GM12878 (cell line): Measurements from ENCODE around the gene MICAL3. TPM values are rescaled to one million over a fixed set of nuclear protein-coding genes. Genes with fewer than 3 reads are reported as not detected.
"Not testable (repeated sequence)": the region's sequence is repeated elsewhere in the genome, so short reads cannot be mapped to it uniquely, and the experiment has no call there.

Experiments
- ATAC-seq: fragments of 200-7000 bp; cut with Tn5 transposase; 3 replicates; pipeline ENCODE4 v1.9.1; 2020; ENCODE audit warnings: mild to moderate bottlenecking, moderate library complexity
- BruUV-seq: library from RNA; stranded (reverse); fragments of 400-500 nt; replicated peaks from 2 replicates; lab custom pipeline; 2021; lab: Mats Ljungman, UMichigan
- CTCF ChIA-PET: fragments of 300-600 bp; sonication (Branson Sonifier 250); formaldehyde crosslinking; extraction: SDS; loops from one replicate; lab custom pipeline; 2021; ENCODE audit warnings: inconsistent platforms; lab: Yijun Ruan, JAX
- POLR2A ChIA-PET: fragments of 350-600 bp; formaldehyde crosslinking; extraction: SDS; loops from one replicate; lab custom pipeline; 2021; ENCODE audit warnings: inconsistent platforms; lab: Charles Lee
- RAD21 ChIA-PET: fragments of 300-600 bp; sonication (Branson Sonifier 250); formaldehyde crosslinking; loops from one replicate; lab custom pipeline; 2023; ENCODE audit warnings: antibody characterized with exemption; ENCODE audit not compliant: unreplicated experiment; lab: Charles Lee
- SMC1A ChIA-PET: fragments of 300-600 bp; sonication (Branson Sonifier 250); formaldehyde crosslinking; loops from one replicate; lab custom pipeline; 2023; ENCODE audit not compliant: unreplicated experiment, uncharacterized antibody; lab: Charles Lee
- DNase-seq: peaks from one replicate; pipeline ENCODE4 v3.0.0-alpha.2; 2011; ENCODE audit warnings: low read depth, low spot score
- FAIRE-seq: peaks from 3 replicates; lab custom pipeline; 2011; peaks lifted over from hg19 to GRCh38; lab: Jason Lieb, UNC
- H2AFZ ChIP-seq: 2 replicates; pipeline ENCODE4 v1.6.0; 2011; ENCODE audit warnings: low read depth, low read length, control low read depth; ENCODE audit not compliant: control insufficient read depth
- H3K27ac ChIP-seq: 2 replicates; pipeline ENCODE4 v1.5.1; 2011; ENCODE audit warnings: control low read depth; ENCODE audit not compliant: control insufficient read depth, insufficient read depth
- H3K27me3 ChIP-seq, 2 experiments: replicated peaks in 1 of 2; 2 replicates each; pipeline versions ENCODE4 v1.6.0 to v1.6.1; 2011; ENCODE audit warnings: low read length in 1 of 2; ENCODE audit not compliant: control insufficient read depth in 2 of 2, insufficient read depth in 2 of 2
- H3K36me3 ChIP-seq, 2 experiments: 2 replicates each; pipeline ENCODE4 v1.5.1; 2011; ENCODE audit warnings: low read length in 1 of 2; ENCODE audit not compliant: control insufficient read depth in 2 of 2, insufficient read depth in 2 of 2
- H3K4me1 ChIP-seq: 2 replicates; pipeline ENCODE4 v1.6.1; 2011; ENCODE audit warnings: mild to moderate bottlenecking, low read length, moderate library complexity, mixed read lengths; ENCODE audit not compliant: control insufficient read depth, insufficient read depth
- H3K4me2 ChIP-seq: 2 replicates; pipeline ENCODE4 v1.6.0; 2011; ENCODE audit warnings: control low read depth; ENCODE audit not compliant: control insufficient read depth, insufficient read depth
- H3K4me3 ChIP-seq: fragments of 200-600 bp; sonication (generic); 2 replicates; pipeline ENCODE4 v1.5.1; 2016
- H3K79me2 ChIP-seq: 2 replicates; pipeline ENCODE4 v1.6.0; 2011; ENCODE audit warnings: low read length; ENCODE audit not compliant: control insufficient read depth, insufficient read depth
- H3K9ac ChIP-seq: 2 replicates; pipeline ENCODE4 v1.8.0; 2011; ENCODE audit warnings: low read length, control low read depth, mixed read lengths; ENCODE audit not compliant: control insufficient read depth, insufficient read depth
- H3K9me3 ChIP-seq: replicated peaks from 3 replicates; pipeline ENCODE4 v1.5.1; 2011; ENCODE audit warnings: mild to moderate bottlenecking, low read length; ENCODE audit not compliant: control insufficient read depth, insufficient read depth
- H4K20me1 ChIP-seq: 2 replicates; pipeline ENCODE4 v1.6.0; 2011; ENCODE audit not compliant: control insufficient read depth, insufficient read depth
- ESRRA ChIP-seq: IDR thresholded peaks from 2 replicates; pipeline ENCODE4 v1.6.1; 2012; ENCODE audit warnings: mild to moderate bottlenecking, low read length, improper control_type of control experiment
- HDGF ChIP-seq: fragments of 450-650 bp; IDR thresholded peaks from 2 replicates; pipeline ENCODE4 v1.6.1; 2016; ENCODE audit warnings: antibody characterized with exemption
- IRF4 ChIP-seq: IDR thresholded peaks from 2 replicates; pipeline ENCODE4 v1.6.1; 2011; ENCODE audit warnings: low read depth, low read length
- JUND ChIP-seq: IDR thresholded peaks from 2 replicates; pipeline ENCODE4 v1.6.1; 2012; ENCODE audit warnings: low read depth, mild to moderate bottlenecking, low read length, improper control_type of control experiment, moderate library complexity
- MAX ChIP-seq: IDR thresholded peaks from 2 replicates; pipeline ENCODE4 v1.6.1; 2012; ENCODE audit warnings: low read depth, low read length, improper control_type of control experiment
- MEF2B ChIP-seq: fragments of 450-650 bp; IDR thresholded peaks from 2 replicates; pipeline ENCODE4 v1.6.1; 2018; ENCODE audit warnings: mild to moderate bottlenecking, moderate library complexity; ENCODE audit not compliant: partially characterized antibody, poor library complexity, severe bottlenecking
- RAD21 ChIP-seq: IDR thresholded peaks from 2 replicates; pipeline ENCODE4 v1.6.1; 2011; ENCODE audit warnings: mild to moderate bottlenecking, low read depth, low read length, moderate library complexity; ENCODE audit not compliant: insufficient read depth
- SP1 ChIP-seq: IDR thresholded peaks from one replicate; pipeline ENCODE4 v1.6.1; 2011; ENCODE audit warnings: low read depth, low read length
- WGBS: methylation state at CpG from one replicate; pipeline ENCODE4 v1.1.6; 2016; ENCODE audit warnings: low lambda C conversion rate; ENCODE audit not compliant: insufficient replicate concordance, insufficient coverage; ENCODE audit errors: missing lambda C conversion rate; 5-methylcytosine and 5-hydroxymethylcytosine counted together
- in situ Hi-C: fragments of 300-500 bp; cut with MboI; formaldehyde crosslinking; loops from 9 replicates; pipeline ENCODE4 v1.14.3; 2018; ENCODE audit warnings: mixed read lengths
- intact Hi-C: fragments of 100-400 bp; cut with micrococcal nuclease; formaldehyde crosslinking; loops from one replicate; pipeline ENCODE4 v1.14.2; 2022; ENCODE audit not compliant: unreplicated experiment
- polyA plus RNA-seq, 11 experiments: library from polyadenylated mRNA; depleted of rRNA in 4 of 11; unstranded in 6 of 11; stranded (reverse) in 5 of 11; fragments of >200 nt; fragmentation: Nextera tagmentation in 4 of 11; fragmentation: Illumina TruSeq in 1 of 11; extraction: Ambion mirVana in 4 of 11; extraction: Trizol in 1 of 11; gene quantifications; 1 replicate in 1 of 11; 2 replicates in 10 of 11; pipeline versions ENCODE4 v1.2.1 to v1.2.3, GENCODE V29; 2011 to 2016; ENCODE audit warnings: inconsistent platforms in 2 of 11, missing spikeins in 2 of 11, low read depth in 1 of 11
- total RNA-seq, 4 experiments: library from RNA; depleted of rRNA in 3 of 4; stranded (reverse); fragments of >200 nt in 3 of 4; fragmentation: Illumina TruSeq in 1 of 4; extraction: Trizol in 1 of 4; gene quantifications; 2 replicates each; pipeline versions ENCODE4 v1.2.1 to v1.2.3, GENCODE V29; 2013 to 2021

The MICAL3 gene
- total and polyA plus RNA-seq, 10 of the 15 experiments (the other 5 are each of a cell fraction or from before 2014, with no cell fraction given): 2.6 to 92.2 (median 24.0) TPM

GRCh38 chr22:17764036-17764435, 260.3 kb downstream of the MICAL3 start:
- TF ChIP-seq IRF4: no peak
- TF ChIP-seq MAX: no peak
- no peak for TF ChIP-seq ESRRA
- no peak for TF ChIP-seq HDGF
- no peak for TF ChIP-seq MEF2B
- no peak for TF ChIP-seq SP1
- no peak for TF ChIP-seq RAD21
- TF ChIP-seq JUND: no peak
- TF ChIP-seq, all 136 proteins: peak for 0
- intact Hi-C loops (no loop called here), in situ Hi-C loops (no loop called here)
- Histone ChIP-seq H3K9ac (no peak overlapping the region), H4K20me1 (peaks cover 4% of the 10 kb centered on the region; the same call in 1 of the 2 replicates), H3K27me3 (no peaks in the 10 kb centered on the region), H3K4me2 (no peak overlapping the region), H3K79me2 (peaks cover 54% of the 10 kb centered on the region), H3K27ac (no peak overlapping the region), H3K9me3 (no peaks in the 10 kb centered on the region), H3K36me3 (no peaks in the 10 kb centered on the region; a peak in 1 of 4 replicates), H3K4me3 (no peak overlapping the region), H3K4me1 (peaks cover 14% of the 10 kb centered on the region), H2AFZ (no peak overlapping the region)
- ChIA-PET RAD21 (no interaction called here), CTCF (interaction anchor here (1.5 kb wide), 1 partner anchor 21 kb away, joined by 8 read pairs; no protein-coding TSS in a partner anchor), POLR2A (no interaction called here), SMC1A (interaction anchor here (2.0 kb wide), 1 partner anchor 22 kb away, joined by 7 read pairs; no protein-coding TSS in a partner anchor)
- no peak for ATAC-seq
- no peak for FAIRE-seq
- WGBS: 97% methylated on average over 5 of the region's 5 CpGs
- no peak for DNase-seq
- no TSS peak for BruUV-seq

- H4K20me1 ChIP-seq, H3K27ac ChIP-seq, H3K36me3 ChIP-seq, intact Hi-C loops, POLR2A ChIA-PET, BruUV-seq, SMC1A ChIA-PET, H3K4me2 ChIP-seq, H3K4me3 ChIP-seq, RAD21 ChIA-PET, FAIRE-seq, DNase-seq, H3K27me3 ChIP-seq, H3K9ac ChIP-seq, H2AFZ ChIP-seq, ATAC-seq, H3K9me3 ChIP-seq, in situ Hi-C loops: not testable (repeated sequence)
- CTCF ChIA-PET: interaction anchor here (1.1 to 1.3 kb wide), 3 partner anchors 11 to 22 kb away, joined by 3 to 4 read pairs (median 3); no protein-coding TSS in a partner anchor
- 94% methylated on average over 9 of the region's 10 CpGs for WGBS
- Histone ChIP-seq H3K4me1 (peaks cover 12% of the 10 kb centered on the region), H3K79me2 (peaks cover 54% of the 10 kb centered on the region)
These were observed 260.9 kb downstream of the MICAL3 start for GRCh38 chr22:17763442-17763841.
